ENCODE measurements around the gene ANP32D.

DNA sequence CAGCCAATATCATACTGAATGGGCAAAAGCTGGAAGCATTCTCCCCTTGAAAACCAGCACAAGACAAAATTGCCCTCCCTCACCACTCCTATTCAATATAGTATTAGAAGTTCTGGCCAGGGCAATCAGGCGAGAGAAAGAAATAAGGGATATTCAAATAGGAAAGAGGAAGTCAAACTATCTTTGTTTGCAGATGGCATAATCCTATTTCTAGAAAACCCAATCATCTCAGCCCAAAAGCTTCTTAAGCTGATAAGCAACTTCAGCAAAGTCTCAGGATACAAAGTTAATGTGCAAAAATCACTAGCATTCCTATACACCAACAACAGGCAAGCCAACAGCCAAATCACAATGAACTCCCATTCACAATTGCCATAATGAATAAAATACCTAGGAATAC is 21.0 kb upstream of the ANP32D start:
- TF ChIP-seq, protein P1, sequence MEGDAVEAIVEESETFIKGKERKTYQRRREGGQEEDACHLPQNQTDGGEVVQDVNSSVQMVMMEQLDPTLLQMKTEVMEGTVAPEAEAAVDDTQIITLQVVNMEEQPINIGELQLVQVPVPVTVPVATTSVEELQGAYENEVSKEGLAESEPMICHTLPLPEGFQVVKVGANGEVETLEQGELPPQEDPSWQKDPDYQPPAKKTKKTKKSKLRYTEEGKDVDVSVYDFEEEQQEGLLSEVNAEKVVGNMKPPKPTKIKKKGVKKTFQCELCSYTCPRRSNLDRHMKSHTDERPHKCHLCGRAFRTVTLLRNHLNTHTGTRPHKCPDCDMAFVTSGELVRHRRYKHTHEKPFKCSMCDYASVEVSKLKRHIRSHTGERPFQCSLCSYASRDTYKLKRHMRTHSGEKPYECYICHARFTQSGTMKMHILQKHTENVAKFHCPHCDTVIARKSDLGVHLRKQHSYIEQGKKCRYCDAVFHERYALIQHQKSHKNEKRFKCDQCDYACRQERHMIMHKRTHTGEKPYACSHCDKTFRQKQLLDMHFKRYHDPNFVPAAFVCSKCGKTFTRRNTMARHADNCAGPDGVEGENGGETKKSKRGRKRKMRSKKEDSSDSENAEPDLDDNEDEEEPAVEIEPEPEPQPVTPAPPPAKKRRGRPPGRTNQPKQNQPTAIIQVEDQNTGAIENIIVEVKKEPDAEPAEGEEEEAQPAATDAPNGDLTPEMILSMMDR (tag by site-specific recombination; IDR thresholded peaks at IDR 0.05) = no peak
- no peak for TF ChIP-seq ZEB2 (tag by site-specific recombination; IDR thresholded peaks at IDR 0.05)
- no peak for TF ChIP-seq ZNF629 (tag by site-specific recombination; IDR thresholded peaks at IDR 0.05)
- no peak for TF ChIP-seq ZNF433 (tag by site-specific recombination; IDR thresholded peaks at IDR 0.05; ENCODE audit: low read depth)

Data from HEK293 (cell line).